GM20431 (cell line): Measurements from ENCODE around the gene AWAT1.
"Not testable (repeated sequence)": the region's sequence is repeated elsewhere in the genome, so short reads cannot be mapped to it uniquely, and the experiment has no call there.

Source experiments
- in situ Hi-C: fragments of 300-500 bp; cut with MseI, MboI; formaldehyde crosslinking; loops from one replicate; pipeline ENCODE4 v1.15.0; 2020; ENCODE audit warnings: low sequenced_read_pairs; ENCODE audit not compliant: unreplicated experiment

Gene AWAT1

DNA sequence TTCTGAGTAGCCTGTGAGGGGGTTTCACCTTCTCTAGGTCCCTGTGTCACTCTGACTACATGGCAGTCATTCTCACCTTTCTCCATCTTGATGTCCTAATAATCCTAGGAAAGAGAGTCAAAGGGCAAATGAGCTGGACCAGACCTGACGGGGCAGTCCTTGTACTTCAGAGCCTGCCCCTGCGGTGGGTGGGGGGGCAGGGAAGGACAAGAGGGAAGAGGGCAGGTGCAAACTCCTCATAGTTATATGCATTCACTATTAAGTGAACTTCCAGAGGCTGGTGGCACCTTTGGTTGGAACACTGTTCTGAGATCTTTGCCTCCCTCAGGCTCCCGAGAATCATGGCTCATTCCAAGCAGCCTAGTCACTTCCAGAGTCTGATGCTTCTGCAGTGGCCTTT lies at the start of gene AWAT1:
Gene AWAT1, plus strand, starts transcription at position 301 of the 400 bp plus-strand sequence. Its CDS starts 41 bp downstream, at position 342.
- in situ Hi-C loops: no loop called here

DNA sequence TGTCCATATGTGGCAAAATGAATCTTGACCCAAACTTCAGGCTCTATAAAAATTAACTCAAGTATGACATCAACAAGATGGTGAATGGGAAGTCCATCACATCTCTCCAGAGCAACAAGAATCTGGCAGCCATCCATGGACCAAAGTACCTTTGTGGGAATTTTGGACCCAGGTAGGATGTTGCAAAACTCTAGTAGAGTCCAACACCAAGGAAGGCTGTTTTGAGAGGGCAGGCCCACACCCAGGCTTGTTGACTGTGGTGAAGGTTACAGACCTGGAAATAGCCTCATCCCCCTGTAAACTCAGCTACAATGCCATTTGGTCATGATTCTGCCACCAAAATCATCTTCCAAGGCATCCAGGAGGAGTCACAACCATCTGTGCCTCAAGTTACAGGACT lies 44.2 kb upstream of the AWAT1 start:
- in situ Hi-C loops: no loop called here

DNA sequence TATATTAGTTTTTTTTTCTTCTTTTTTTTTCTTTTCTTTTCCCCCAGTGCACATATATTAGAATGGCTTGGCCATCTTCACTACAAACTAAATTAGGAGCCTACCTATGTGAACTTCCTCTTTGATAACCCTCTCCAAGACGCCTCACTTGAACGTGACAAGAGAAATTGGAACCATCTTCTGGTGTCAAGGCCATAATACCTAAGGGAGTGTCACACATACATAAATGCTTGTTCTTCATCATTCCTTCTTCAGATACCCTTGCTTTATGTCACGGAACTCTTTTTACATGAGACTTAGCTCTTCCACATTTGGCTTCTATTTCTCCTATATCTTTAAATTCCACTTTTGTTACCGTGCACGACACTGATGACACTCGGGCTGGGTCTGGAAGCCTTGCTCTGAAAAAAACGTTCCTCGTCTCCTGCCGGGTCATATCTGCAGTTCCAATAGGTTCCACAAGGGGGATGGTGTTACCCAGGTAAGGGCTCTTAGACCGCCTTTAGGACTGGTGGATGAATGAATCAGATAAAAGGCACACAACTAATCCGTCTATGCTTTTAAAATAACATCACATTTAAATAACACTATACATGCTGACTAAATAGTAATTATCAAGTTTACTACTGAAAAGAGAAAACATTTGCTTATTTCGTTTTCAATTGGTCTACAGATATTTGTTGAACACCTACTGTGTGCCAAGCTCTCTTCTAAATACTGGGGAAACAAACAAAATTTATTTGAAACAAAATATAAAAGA lies 37.3 kb upstream of the AWAT1 start:
- in situ Hi-C loops: no loop called here

DNA sequence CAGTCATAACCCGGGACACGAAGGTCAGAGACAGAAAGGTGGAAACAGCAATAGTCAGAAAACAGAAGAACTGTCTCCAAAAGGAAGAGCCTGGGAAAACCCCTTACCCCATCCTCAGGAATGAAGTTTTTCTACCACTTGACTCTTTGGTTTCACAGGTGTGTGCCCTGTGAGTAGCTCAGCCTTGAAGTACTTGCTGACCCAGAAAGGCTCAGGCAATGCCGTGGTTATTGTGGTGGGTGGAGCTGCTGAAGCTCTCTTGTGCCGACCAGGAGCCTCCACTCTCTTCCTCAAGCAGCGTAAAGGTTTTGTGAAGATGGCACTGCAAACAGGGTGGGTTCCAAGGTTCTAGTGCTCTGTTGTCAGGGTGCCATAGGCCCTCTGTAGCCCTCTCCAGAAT lies 32.7 kb upstream of the AWAT1 start:
- in situ Hi-C loops: no loop called here

DNA sequence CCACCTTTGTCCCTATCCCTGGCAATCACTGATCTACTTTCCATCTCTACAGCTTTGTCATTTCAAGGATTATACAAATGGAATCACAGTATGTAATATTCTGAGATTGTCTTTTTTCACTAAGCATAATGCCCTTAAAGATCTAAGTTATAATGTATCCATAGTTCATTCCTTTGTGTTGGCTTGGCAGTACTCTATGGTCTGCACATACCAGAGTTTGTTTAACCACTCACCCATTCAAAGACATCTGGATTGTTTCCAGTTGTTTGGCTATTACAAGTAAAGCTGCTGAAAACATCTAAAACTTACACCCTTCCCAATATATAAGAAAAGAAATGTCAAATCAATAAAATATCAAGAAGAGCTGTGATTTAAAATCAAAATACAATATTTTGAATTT lies 26.0 kb upstream of the AWAT1 start:
- in situ Hi-C loops: no loop called here

DNA sequence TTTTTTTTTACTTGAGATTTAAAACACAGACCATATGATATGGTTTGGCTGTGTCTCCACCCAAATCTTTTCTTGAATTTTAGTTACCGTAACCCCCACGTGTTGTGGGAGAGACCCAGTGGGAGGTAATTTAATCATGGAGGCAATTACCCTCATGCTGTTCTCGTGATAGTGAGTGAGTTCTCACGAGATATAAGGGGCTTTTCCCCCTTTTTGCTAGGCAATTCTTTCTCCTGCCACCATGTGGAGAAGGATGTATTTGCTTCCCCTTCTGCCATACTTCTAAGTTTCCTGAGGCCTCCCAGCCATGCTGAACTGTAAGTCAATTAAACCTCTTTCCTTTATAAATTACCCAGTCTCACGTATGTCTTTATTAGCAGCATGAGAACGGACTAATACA lies 24.9 kb upstream of the AWAT1 start:
- in situ Hi-C loops: not testable (repeated sequence)

DNA sequence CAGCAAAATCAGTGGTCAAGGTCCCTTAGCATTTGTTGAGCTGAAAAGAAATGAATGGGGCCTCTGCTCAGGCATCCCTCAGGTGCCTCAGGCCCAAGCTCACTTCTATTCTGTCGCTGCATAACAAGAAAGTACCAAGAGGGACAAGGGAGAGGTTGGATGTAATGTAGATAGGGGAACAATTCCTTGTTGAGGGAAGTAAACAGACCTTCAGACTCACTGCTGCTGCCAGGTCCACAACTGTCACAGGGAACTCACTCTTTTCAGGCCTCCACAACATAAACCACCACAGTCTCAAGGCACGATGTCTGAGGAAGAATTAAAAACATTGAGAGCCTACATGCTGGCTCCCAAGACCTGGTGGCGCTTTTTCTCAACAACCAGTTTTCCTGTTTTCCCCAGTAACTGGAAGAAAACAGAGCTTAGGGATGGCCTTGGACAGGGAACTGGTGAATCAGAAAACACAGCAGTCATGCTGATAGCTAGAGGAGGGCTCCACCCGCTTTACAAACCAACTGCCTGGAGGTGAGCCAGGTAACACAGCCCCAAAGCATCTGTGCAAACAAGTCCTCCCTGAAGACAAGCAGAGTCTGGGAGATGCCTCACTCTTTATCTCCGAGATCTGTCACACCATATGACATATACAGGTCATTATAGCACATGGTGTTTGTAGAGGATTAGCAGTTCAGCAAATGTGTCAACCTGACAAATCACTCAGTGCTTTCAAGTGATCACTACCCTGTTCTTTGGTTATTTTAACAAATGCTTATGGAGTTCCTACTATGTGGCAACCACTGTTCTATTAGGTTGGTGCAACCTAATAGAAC lies 14.3 kb upstream of the AWAT1 start:
- in situ Hi-C loops: no loop called here

DNA sequence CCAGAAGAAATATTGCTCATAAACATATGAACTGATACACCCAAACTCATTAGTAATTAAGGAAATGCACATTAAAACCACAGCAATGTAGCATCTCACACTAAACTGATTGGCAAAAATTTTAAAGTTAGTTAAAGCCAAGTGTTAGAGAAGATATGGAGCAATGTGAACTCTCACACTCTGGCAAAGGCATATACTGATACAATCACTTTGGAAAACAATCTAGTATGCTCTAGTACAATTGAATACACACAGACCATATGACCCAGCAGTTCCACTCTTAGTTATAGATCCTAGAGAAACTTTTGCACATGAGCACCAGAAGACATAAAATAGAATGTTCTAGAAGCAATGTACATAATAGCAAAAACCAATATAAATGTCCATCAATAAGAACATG lies 8.4 kb upstream of the AWAT1 start:
- in situ Hi-C loops: no loop called here

DNA sequence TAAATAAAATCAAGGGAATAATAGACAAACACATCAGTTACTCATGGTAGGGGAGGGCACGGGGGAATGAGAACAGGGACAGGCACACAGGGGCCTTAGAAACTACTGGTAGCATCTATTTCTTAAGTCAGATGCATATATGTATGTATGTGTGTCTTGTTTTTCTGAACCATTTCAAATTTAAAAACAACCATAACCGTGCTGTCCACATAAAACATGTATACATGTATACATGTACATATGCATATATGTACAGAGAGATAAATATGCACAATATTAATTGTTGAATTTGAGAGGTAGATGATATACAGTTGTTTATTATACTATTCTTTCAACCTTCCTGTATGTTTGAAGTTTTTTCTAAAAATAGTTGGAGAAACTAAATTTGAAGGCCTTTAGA lies 7.8 kb upstream of the AWAT1 start:
- in situ Hi-C loops: no loop called here

DNA sequence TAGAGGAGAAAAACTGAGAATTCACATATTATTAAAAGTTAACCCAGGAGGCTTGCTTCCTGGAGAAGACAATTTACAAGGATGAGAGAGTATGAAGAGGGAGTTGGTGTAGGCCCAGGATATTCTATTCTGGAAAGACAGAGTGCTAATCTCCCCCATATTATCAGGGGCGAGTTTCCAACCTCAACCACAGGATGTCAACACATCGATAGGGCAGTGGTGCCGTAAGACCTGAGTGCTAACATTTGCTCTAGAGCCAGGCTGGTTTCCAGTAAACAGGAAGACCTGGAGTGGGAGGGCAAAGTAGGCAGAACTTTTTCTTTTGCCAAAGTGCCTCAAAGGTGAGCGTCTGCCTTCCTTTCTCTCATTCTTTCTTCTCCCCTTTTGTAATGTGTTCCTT lies 2.8 kb upstream of the AWAT1 start:
- in situ Hi-C loops: no loop called here

DNA sequence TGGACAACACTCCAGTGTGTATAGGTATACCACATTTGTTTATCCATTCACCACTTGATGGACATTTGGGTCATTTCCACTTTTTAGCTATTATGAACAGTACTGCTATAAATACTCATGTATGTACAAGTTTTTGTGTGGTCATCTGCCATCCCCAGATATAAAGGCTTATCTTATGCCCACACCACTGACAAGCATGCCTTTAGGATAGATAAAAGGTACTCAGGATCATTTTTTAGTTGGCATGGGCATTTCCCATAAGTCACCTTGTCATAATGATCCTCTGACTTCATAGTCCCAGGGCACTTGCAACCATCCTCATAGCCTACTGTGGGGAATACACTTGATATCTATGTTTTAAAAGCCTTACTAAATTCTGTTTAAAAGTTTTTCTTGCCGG lies 6.3 kb downstream of the AWAT1 start:
- in situ Hi-C loops: no loop called here

DNA sequence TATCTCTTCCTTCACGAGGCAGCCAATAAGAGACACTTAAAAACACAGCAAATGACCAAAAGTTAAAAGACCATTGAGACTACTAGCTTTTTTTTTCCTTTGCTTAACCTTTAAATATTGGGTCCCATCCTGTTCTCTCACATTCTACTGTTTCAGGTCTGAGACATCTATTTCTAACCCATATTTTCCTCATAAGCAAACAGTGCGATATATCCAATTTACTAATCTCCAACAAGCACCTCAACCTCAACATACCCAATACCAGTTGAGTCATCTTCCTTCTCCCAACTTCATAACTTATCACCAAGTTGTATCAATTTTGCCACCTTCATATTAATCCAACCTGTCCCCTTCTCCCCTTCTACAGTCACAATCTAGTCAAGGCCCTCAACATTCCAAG lies 7.0 kb downstream of the AWAT1 start:
- in situ Hi-C loops: no loop called here

DNA sequence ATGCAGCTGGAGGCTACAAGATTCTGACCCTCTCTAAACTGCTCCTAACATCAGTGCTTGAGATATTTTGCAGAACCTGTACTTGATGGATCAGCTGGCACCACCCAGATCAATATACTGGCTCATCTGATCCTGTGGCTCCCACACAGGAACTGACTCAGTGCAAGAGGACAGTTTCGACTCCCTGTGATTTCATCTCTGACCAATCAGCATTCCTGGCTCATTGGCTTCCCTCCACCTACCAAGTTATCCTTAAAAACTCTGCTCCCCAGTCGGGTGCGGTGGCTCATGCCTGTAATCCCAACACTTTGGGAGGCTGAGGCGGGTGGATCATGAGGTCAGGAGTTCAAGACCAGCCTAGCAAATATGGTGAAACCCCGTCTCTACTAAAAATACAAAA lies 9.1 kb downstream of the AWAT1 start:
- in situ Hi-C loops: not testable (repeated sequence)

DNA sequence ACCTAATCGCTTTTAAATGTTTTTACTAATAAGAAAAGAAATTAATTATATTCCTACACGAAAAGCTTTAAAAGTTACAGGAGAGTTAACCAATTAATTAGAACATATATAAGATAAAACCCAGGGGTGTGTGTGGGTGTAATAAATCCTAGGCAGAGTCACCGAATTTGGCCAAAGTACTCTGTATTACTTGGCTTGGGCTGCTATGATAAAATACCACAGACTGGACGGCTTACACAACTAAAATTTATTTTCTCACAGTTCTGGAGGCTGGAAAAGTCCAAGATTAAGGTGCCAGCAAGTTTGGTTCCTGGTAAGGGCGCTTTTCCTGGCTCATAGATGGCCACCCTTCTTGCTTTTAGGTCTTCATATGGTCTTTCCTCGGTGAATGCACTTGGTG lies 10.4 kb downstream of the AWAT1 start:
- in situ Hi-C loops: no loop called here

DNA sequence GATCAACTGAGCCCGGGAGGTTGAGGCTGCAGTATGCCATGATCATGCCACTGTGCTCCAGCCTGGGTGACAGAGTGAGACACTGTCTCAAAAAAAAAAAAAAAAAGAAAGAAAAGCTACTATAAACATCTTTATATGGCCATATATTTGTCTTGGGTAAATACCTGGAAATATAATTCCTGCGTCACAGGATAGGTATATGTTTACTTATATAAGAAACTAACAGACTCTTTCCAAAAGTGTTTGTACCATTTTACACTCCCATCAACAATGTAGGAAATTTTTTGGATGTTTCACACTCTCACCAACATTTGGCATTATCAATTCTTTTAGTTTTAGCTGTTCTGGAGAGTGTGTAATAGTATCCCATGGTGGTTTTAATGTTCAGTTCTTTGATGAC lies 12.8 kb downstream of the AWAT1 start:
- in situ Hi-C loops: no loop called here

DNA sequence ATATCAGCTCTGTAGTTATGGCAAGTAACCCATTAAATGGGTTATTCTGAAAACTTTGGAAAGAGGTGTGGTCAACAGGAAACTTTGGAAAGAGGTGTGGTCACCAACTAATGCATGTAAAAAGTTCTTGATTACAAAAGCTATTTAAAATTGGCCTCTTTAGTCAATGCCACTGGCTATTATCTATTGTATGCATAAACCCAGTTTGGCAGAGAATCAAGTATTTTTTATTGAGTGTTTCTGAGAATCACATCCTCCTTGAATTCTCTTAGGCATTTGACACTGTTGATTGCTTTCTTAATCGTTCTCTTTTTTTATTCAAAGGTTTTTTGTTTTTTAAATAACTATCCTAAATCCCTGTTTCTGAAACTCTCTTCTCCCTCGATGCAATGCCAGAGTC lies 18.0 kb downstream of the AWAT1 start:
- in situ Hi-C loops: no loop called here

DNA sequence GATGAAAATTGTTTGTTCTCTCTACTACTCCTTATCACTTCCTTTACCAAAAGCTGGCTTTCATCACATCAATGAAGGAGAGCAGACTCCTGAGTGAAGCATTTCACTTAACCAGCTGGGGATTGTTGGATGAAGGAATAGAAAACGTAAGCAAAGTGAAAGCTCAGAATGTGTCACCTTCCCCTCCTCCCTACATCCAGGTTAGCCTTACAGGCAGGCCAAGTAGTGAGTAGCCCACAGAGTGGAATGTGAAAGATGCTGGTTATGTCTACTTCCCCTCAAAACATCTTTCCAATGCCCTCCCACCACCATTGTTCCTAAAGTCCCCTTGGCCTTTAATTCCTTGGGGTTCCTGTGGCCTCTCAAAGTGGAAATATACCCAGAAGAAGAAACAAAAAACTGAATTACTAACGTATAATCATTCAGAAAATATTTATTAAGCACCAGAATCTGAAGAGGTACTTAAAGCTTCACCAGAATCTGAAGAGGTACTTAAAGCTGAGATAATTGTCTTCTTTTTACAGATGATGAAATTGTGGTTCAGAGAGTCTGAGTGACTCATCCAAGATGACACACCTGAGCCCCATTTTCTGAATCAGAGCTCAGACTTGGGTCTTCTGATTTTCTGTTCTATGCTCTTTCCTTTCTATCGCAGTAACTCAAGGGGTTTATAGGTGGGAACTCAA lies 19.1 kb downstream of the AWAT1 start:
- in situ Hi-C loops: no loop called here

DNA sequence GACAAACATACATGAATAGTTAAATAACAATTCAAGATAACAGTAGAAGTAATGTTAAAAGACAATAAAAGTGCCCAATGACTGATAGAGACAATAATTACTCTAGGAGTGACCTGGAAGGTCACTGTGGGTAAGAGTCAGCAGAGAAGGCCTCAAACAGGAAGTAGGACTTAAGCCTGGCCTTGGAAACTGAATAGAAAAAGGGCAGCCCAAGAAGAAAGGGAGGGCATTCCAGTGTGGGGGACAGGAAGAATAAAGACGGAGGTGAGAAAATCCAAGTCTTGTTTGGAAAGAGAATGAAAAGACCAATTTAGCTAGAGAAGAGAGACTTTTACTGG lies 19.6 kb downstream of the AWAT1 start:
- in situ Hi-C loops: no loop called here

DNA sequence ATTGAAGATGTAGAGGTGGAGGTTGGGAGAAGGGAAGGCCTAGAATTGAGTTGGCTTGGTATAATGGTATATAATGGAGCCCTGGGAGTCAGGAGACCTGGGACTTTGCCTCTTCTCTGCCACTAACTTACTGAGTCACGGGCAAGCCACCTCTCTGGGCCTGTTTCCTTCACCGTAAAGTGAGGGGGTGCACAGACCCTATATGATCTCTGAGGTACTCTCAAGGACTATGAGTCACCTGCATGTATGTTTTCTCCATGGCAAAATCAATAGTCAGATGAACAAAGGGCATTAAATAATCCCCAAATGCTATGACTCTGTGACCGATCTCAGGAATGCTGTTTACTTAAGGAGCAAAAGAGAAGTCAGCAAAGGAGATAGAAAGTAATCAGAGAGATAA lies 20.5 kb downstream of the AWAT1 start:
- in situ Hi-C loops: no loop called here

DNA sequence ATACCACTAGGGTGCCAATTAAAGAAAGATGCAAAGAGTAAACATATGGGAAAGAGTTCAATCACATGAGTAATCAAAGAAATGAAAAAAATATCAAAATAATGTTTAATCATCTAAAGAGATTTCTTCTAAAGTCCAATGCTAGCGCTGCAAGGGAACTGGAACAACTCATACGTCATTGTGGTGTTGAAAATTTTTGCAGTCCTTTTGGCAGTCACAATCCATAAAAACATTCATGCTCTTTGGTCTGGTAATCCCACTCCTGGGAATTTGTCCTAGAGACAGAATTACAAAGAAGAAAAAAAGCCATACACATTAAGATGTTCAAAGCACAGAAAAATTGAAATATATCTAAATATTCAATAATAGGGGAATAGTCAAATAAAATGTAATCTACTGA lies 21.0 kb downstream of the AWAT1 start:
- in situ Hi-C loops: no loop called here
